ENCODE measurements around the gene ATP5ME. TPM values are rescaled to one million over a fixed set of nuclear protein-coding genes. Genes with fewer than 3 reads are reported as not detected.

Gene ATP5ME
- total RNA-seq, 1 experiment from 2014 or later: 425 TPM

DNA sequence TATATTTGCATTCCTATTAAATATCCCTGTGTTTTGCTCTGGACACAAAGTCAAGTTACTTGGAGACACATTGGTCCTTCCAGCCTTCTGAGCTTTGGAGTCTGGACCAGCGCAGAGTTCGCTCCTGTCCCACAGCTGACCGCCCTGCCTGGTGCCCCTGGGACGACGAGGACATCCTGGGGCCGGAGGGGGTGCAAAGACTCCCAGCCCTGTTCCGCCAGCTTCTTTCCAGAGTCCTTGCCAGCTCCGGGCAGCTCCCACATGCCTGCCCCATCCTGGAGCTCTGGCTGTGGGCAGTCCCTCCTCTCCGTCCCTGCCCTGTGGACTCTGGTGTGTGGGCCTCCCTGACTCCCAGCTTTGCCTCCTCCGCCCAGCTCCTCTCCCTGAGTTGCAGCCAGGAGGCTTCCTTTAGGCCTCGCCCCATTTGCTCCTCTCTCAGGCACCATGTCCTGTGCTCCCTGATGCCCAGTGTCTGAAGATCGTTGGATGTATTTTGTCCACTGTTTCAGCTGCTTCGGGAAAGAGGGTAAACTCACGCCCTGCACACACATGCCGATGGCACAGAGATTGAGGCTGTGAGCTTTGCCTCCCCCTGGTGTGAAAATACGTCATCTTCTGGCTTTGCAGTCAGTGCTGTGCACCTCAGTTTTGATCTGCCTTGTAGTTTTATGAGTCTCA, 26.6 kb upstream of the ATP5ME start:
- no peaks in the 10 kb centered on the region for H3K36me3 Mint-ChIP-seq (ENCODE audit: insufficient read depth in 1 of 3, low read depth in 3 of 3)
- Histone ChIP-seq H3K9ac (ENCODE audit: extremely low read depth, insufficient read length, low read length) (no peak overlapping the region), H4K8ac (replicated peaks; ENCODE audit: insufficient read length, low read depth, low read length) (no peak overlapping the region), H2AK5ac (ENCODE audit: insufficient read length, low read length) (no peak overlapping the region), H2AFZ (ENCODE audit: low read length) (no peak overlapping the region), H2BK120ac (ENCODE audit: low read depth, low read length, poor library complexity, severe bottlenecking) (no peak overlapping the region), H2BK5ac (ENCODE audit: insufficient read length, low read length) (no peak overlapping the region), H3K4me2 (ENCODE audit: insufficient read depth, insufficient read length, low read length) (no peak overlapping the region), H4K91ac (ENCODE audit: insufficient read length, low read depth, low read length) (no peak overlapping the region), H3K4me1 (ENCODE audit: insufficient read depth, low read length) (peaks cover 2% of the 10 kb centered on the region; the same call in 1 of the 2 replicates), H3T11ph (ENCODE audit: low read length) (no peak overlapping the region), H3K4ac (ENCODE audit: low read depth, low read length) (no peak overlapping the region), H3K56ac (ENCODE audit: insufficient read length, low read depth, low read length) (no peak overlapping the region), H3K79me2 (ENCODE audit: insufficient read depth, low read length) (no peaks in the 10 kb centered on the region), H2BK20ac (ENCODE audit: low read depth, low read length, poor library complexity, severe bottlenecking) (no peak overlapping the region), H2BK12ac (ENCODE audit: insufficient read length, low read depth, low read length) (no peak overlapping the region), H3K23ac (ENCODE audit: insufficient read length, low read depth, low read length) (no peak overlapping the region), H3K23me2 (ENCODE audit: insufficient read length, low read depth, low read length, poor library complexity, severe bottlenecking) (peaks cover 3% of the 10 kb centered on the region), H3K14ac (ENCODE audit: insufficient read depth, low read length) (0 out of 2 replicates have a peak overlapping the region, but pooled peaks have one; percentile 19), H3K18ac (ENCODE audit: insufficient read length, low read depth, low read length) (peak overlapping the region; percentile 11), H3K9me3 (ENCODE audit: control insufficient read depth, low read depth, low read length) (no peaks in the 10 kb centered on the region), H4K5ac (ENCODE audit: insufficient read length, low read depth, low read length) (no peak overlapping the region), H4K20me1 (ENCODE audit: control insufficient read depth, insufficient read depth, insufficient read length) (no peaks in the 10 kb centered on the region), H3K27ac (ENCODE audit: insufficient read length, low read depth, low read length) (no peak overlapping the region), H3K27me3 (ENCODE audit: insufficient read depth, low read length) (no peaks in the 10 kb centered on the region; the same call in 1 of the 2 replicates), H3K79me1 (ENCODE audit: insufficient read depth, low read depth, low read length, poor library complexity, severe bottlenecking) (no peaks in the 10 kb centered on the region), H2BK15ac (ENCODE audit: low read depth, low read length) (no peak overlapping the region)
- peaks cover 0 to 3% of the 10 kb centered on the region in 2 experiments; a peak in 1 of 5 replicates for H3K9me3 Mint-ChIP-seq
- DNase-seq: no peak
- peaks cover 27% of the 10 kb centered on the region for H3K27me3 Mint-ChIP-seq (ENCODE audit: low read depth)
- H3K4me1 Mint-ChIP-seq: peaks cover 7 to 8% of the 10 kb centered on the region in 2 experiments; a peak in 3 of 4 replicates
- no peak overlapping the region for H3K4me3 Mint-ChIP-seq
- TF ChIP-seq, protein P1, sequence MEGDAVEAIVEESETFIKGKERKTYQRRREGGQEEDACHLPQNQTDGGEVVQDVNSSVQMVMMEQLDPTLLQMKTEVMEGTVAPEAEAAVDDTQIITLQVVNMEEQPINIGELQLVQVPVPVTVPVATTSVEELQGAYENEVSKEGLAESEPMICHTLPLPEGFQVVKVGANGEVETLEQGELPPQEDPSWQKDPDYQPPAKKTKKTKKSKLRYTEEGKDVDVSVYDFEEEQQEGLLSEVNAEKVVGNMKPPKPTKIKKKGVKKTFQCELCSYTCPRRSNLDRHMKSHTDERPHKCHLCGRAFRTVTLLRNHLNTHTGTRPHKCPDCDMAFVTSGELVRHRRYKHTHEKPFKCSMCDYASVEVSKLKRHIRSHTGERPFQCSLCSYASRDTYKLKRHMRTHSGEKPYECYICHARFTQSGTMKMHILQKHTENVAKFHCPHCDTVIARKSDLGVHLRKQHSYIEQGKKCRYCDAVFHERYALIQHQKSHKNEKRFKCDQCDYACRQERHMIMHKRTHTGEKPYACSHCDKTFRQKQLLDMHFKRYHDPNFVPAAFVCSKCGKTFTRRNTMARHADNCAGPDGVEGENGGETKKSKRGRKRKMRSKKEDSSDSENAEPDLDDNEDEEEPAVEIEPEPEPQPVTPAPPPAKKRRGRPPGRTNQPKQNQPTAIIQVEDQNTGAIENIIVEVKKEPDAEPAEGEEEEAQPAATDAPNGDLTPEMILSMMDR (conservative IDR thresholded peaks at IDR 0.05): peak; percentile 26; the same call in 1 of the 3 replicates
- WGBS (ENCODE audit: extremely low coverage, insufficient read length, low lambda C conversion rate): no CpG with 5 or more reads among the region's 16 CpGs
- peak overlapping the region in 1 of 3 experiments; percentile 21; a peak in 1 of 7 replicates for H3K27ac Mint-ChIP-seq

Measured in H9 (cell line).